IMR-90 (cell line): ENCODE data around the gene GPC6. TPM values are rescaled to one million over a fixed set of nuclear protein-coding genes. Genes with fewer than 3 reads are reported as not detected.

Experiments
- ATAC-seq: fragments of 200-7000 bp; cut with Tn5 transposase; 2 replicates; pipeline ENCODE4 v1.9.1; 2020; ENCODE audit warnings: low read depth, mild to moderate bottlenecking, moderate library complexity
- BruUV-seq: library from RNA; stranded (reverse); fragments of 400-500 nt; replicated peaks from 2 replicates; lab custom pipeline; 2021; lab: Mats Ljungman, UMichigan
- CTCF ChIA-PET: fragments of 300-600 bp; formaldehyde crosslinking; extraction: SDS; loops from one replicate; lab custom pipeline; 2021; ENCODE audit warnings: antibody characterized with exemption; lab: Yijun Ruan, JAX
- POLR2A ChIA-PET: fragments of 300-600 bp; sonication (Branson Sonifier 250); formaldehyde crosslinking; loops from one replicate; lab custom pipeline; 2022; ENCODE audit warnings: antibody characterized with exemption; ENCODE audit not compliant: unreplicated experiment; lab: Charles Lee
- DNase-seq: peaks from one replicate; pipeline ENCODE4 v3.0.0; 2013
- H2AFZ ChIP-seq: replicated peaks from 2 replicates; pipeline ENCODE3; 2013; ENCODE audit warnings: low read length, mild to moderate bottlenecking; ENCODE audit not compliant: poor library complexity
- H2AK5ac ChIP-seq: 2 replicates; pipeline ENCODE4 v1.6.1; 2013; ENCODE audit warnings: low read depth, low read length, inconsistent platforms
- H2AK9ac ChIP-seq: replicated peaks from 2 replicates; pipeline ENCODE3; 2013; ENCODE audit warnings: mild to moderate bottlenecking, low read depth, low read length, moderate library complexity; ENCODE audit not compliant: poor library complexity
- H2BK120ac ChIP-seq: 2 replicates; pipeline ENCODE4 v1.6.1; 2013; ENCODE audit warnings: low read depth, low read length, inconsistent platforms
- H2BK15ac ChIP-seq: 3 replicates; pipeline ENCODE4 v1.6.1; 2013; ENCODE audit warnings: low read depth, low read length, inconsistent platforms
- H2BK20ac ChIP-seq: 2 replicates; pipeline ENCODE4 v1.6.1; 2013; ENCODE audit warnings: low read depth, mild to moderate bottlenecking, inconsistent platforms, low read length, moderate library complexity
- H2BK5ac ChIP-seq: 2 replicates; pipeline ENCODE4 v1.6.1; 2013; ENCODE audit warnings: mild to moderate bottlenecking, low read depth, low read length, inconsistent platforms; ENCODE audit not compliant: poor library complexity, severe bottlenecking
- H3K14ac ChIP-seq: replicated peaks from 2 replicates; pipeline ENCODE4 v1.6.1; 2013; ENCODE audit warnings: low read depth, low read length, inconsistent platforms
- H3K18ac ChIP-seq: 2 replicates; pipeline ENCODE4 v1.6.1; 2013; ENCODE audit warnings: low read depth, low read length, control low read depth
- H3K23ac ChIP-seq: 2 replicates; pipeline ENCODE4 v1.6.1; 2013; ENCODE audit warnings: low read depth, low read length, inconsistent platforms
- H3K27ac ChIP-seq: 2 replicates; pipeline ENCODE4 v1.5.1; 2013; ENCODE audit warnings: mild to moderate bottlenecking, control low read depth, low read length; ENCODE audit not compliant: insufficient read depth
- H3K27me3 ChIP-seq: 2 replicates; pipeline ENCODE4 v1.6.1; 2013; ENCODE audit warnings: low read length; ENCODE audit not compliant: control insufficient read depth, insufficient read depth
- H3K36me3 ChIP-seq: 2 replicates; pipeline ENCODE4 v1.6.1; 2013; ENCODE audit warnings: low read length, mixed read lengths; ENCODE audit not compliant: control insufficient read depth, insufficient read depth
- H3K4ac ChIP-seq: 2 replicates; pipeline ENCODE4 v1.6.1; 2013; ENCODE audit warnings: low read depth, low read length, inconsistent platforms
- H3K4me1 ChIP-seq: 2 replicates; pipeline ENCODE4 v1.6.1; 2013; ENCODE audit warnings: low read length, mixed read lengths; ENCODE audit not compliant: control insufficient read depth, insufficient read depth
- H3K4me2 ChIP-seq: 2 replicates; pipeline ENCODE4 v1.6.1; 2013; ENCODE audit warnings: low read depth, mild to moderate bottlenecking, control low read depth, low read length, moderate library complexity
- H3K4me3 ChIP-seq: 2 replicates; pipeline ENCODE4 v1.5.1; 2013; ENCODE audit warnings: low read depth, mild to moderate bottlenecking, control low read depth, low read length, moderate library complexity; ENCODE audit not compliant: insufficient read depth
- H3K56ac ChIP-seq: 2 replicates; pipeline ENCODE4 v1.6.1; 2013; ENCODE audit warnings: low read length, inconsistent platforms; ENCODE audit not compliant: insufficient read depth; ENCODE audit errors: extremely low read depth
- H3K79me1 ChIP-seq, 2 experiments: 2 replicates each; pipeline ENCODE4 v1.6.1; 2013; ENCODE audit warnings: low read length in 2 of 2, inconsistent platforms in 1 of 2, low read depth in 1 of 2
- H3K9ac ChIP-seq: 2 replicates; pipeline ENCODE4 v1.6.1; 2013; ENCODE audit warnings: low read depth, low read length, control low read depth
- H3K9me1 ChIP-seq: 2 replicates; pipeline ENCODE4 v1.6.1; 2013; ENCODE audit warnings: low read length, inconsistent platforms; ENCODE audit not compliant: insufficient read depth
- H3K9me3 ChIP-seq: 2 replicates; pipeline ENCODE4 v1.6.1; 2013; ENCODE audit warnings: low read length; ENCODE audit not compliant: control insufficient read depth, insufficient read depth
- H4K20me1 ChIP-seq: 2 replicates; pipeline ENCODE4 v1.6.1; 2013; ENCODE audit warnings: low read length, inconsistent platforms; ENCODE audit not compliant: insufficient read depth
- H4K5ac ChIP-seq: 2 replicates; pipeline ENCODE4 v1.6.1; 2013; ENCODE audit warnings: mild to moderate bottlenecking, low read depth, low read length, control low read depth
- H4K8ac ChIP-seq, 2 experiments: 2 replicates each; pipeline ENCODE4 v1.6.1; 2013; ENCODE audit warnings: low read depth in 2 of 2, low read length in 2 of 2, control low read depth in 1 of 2, inconsistent platforms in 1 of 2
- H4K91ac ChIP-seq: 2 replicates; pipeline ENCODE4 v1.6.1; 2013; ENCODE audit warnings: low read depth, low read length, inconsistent platforms; ENCODE audit not compliant: insufficient read depth
- BHLHE40 ChIP-seq: fragments of 150-350 bp; IDR thresholded peaks from 2 replicates; pipeline ENCODE4 v1.6.1; 2016; ENCODE audit warnings: mild to moderate bottlenecking, low read depth, low read length
- CEBPB ChIP-seq: IDR thresholded peaks from 2 replicates; pipeline ENCODE4 v1.6.1; 2012; ENCODE audit warnings: low read depth, low read length, improper control_type of control experiment
- CHD1 ChIP-seq: IDR thresholded peaks from 2 replicates; pipeline ENCODE4 v1.6.1; 2012; ENCODE audit warnings: low read depth, low read length, improper control_type of control experiment
- FOS ChIP-seq: fragments of 150-350 bp; IDR thresholded peaks from 2 replicates; pipeline ENCODE4 v1.6.1; 2016; ENCODE audit warnings: low read depth, low read length
- MAFK ChIP-seq: IDR thresholded peaks from 2 replicates; pipeline ENCODE4 v1.6.1; 2012; ENCODE audit warnings: low read depth, low read length, improper control_type of control experiment
- MAZ ChIP-seq: IDR thresholded peaks from 2 replicates; pipeline ENCODE4 v1.6.1; 2012; ENCODE audit warnings: low read depth, mild to moderate bottlenecking, low read length, improper control_type of control experiment, moderate library complexity, borderline replicate concordance
- MXI1 ChIP-seq: IDR thresholded peaks from 2 replicates; pipeline ENCODE4 v1.6.1; 2012; ENCODE audit warnings: low read depth, mild to moderate bottlenecking, low read length, moderate library complexity, borderline replicate concordance
- NFE2L2 ChIP-seq: fragments of 150-350 bp; IDR thresholded peaks from 2 replicates; pipeline ENCODE4 v1.6.1; 2016; ENCODE audit warnings: low read depth, mild to moderate bottlenecking, low read length
- POLR2A ChIP-seq: IDR thresholded peaks from 2 replicates; pipeline ENCODE4 v1.6.1; 2012; ENCODE audit warnings: mild to moderate bottlenecking, low read depth, low read length
- RAD21 ChIP-seq: IDR thresholded peaks from 2 replicates; pipeline ENCODE4 v1.6.1; 2012; ENCODE audit warnings: low read length, improper control_type of control experiment
- RCOR1 ChIP-seq: IDR thresholded peaks from 2 replicates; pipeline ENCODE4 v1.6.1; 2012; ENCODE audit warnings: mild to moderate bottlenecking, low read length, improper control_type of control experiment; ENCODE audit not compliant: insufficient replicate concordance
- RFX5 ChIP-seq: IDR thresholded peaks from 2 replicates; pipeline ENCODE4 v1.8.0; 2012; ENCODE audit warnings: low read depth, mild to moderate bottlenecking, low read length, moderate library complexity
- SMC3 ChIP-seq: fragments of 150-350 bp; IDR thresholded peaks from 2 replicates; pipeline ENCODE4 v1.6.1; 2016; ENCODE audit warnings: low read depth, mild to moderate bottlenecking, antibody characterized with exemption, low read length, moderate library complexity
- USF2 ChIP-seq: fragments of 150-350 bp; IDR thresholded peaks from 2 replicates; pipeline ENCODE4 v1.6.1; 2017; ENCODE audit warnings: mild to moderate bottlenecking, antibody characterized with exemption, low read length, low read depth
- WGBS, 2 experiments: methylation state at CpG; one replicate each; pipeline versions ENCODE4 v1.1.5 to v1.1.7; 2013; ENCODE audit warnings: missing lambda C conversion rate in 2 of 2; ENCODE audit not compliant: insufficient read length in 1 of 2; ENCODE audit errors: extremely low coverage in 2 of 2; 5-methylcytosine and 5-hydroxymethylcytosine counted together
- dilution Hi-C: fragments of 300-500 bp; cut with HindIII; formaldehyde crosslinking; loops from one replicate; pipeline ENCODE4 v1.14.3; 2018; ENCODE audit warnings: low sequenced_read_pairs; ENCODE audit not compliant: unreplicated experiment
- in situ Hi-C: fragments of 300-500 bp; cut with MboI; formaldehyde crosslinking; loops from 3 replicates; pipeline ENCODE4 v1.14.3; 2019; ENCODE audit warnings: low sequenced_read_pairs, inconsistent platforms, mixed read lengths
- intact Hi-C: fragments of 100-400 bp; cut with micrococcal nuclease; formaldehyde crosslinking; loops from 2 replicates; pipeline ENCODE4 v1.10.0; 2022
- polyA plus RNA-seq, 3 experiments: library from polyadenylated mRNA; depleted of rRNA; stranded (reverse); fragments of >200 nt; gene quantifications; 2 replicates each; pipeline ENCODE4 v1.2.3, GENCODE V29; 2012; ENCODE audit warnings: low replicate concordance in 1 of 3
- total RNA-seq: library from RNA; depleted of rRNA; stranded (reverse); fragments of >200 nt; gene quantifications from 2 replicates; pipeline ENCODE4 v1.2.3, GENCODE V29; 2012
- TF ChIP-seq, protein P1 (sequence below): fragments of 150-350 bp; IDR thresholded peaks from 2 replicates; pipeline ENCODE4 v1.6.1; 2016; ENCODE audit warnings: low read depth, mild to moderate bottlenecking, low read length, moderate library complexity, borderline replicate concordance
- TF ChIP-seq, protein P2 (sequence below): conservative IDR thresholded peaks from 2 replicates; pipeline ENCODE4 v1.5.1; 2012; ENCODE audit warnings: mild to moderate bottlenecking, low read depth, low read length, improper control_type of control experiment

Gene GPC6
- total and polyA plus RNA-seq, 2 of the 4 experiments (the other 2 are of a cell fraction): 14.9 to 39.4 TPM

- in situ Hi-C loops: no loop called here
- Histone ChIP-seq H3K4me2 (no peak overlapping the region), H3K9me1 (peaks cover 2% of the 10 kb centered on the region; the same call in 1 of the 2 replicates), H3K36me3 (no peaks in the 10 kb centered on the region), H2AK9ac (no peak overlapping the region), H3K9me3 (no peaks in the 10 kb centered on the region), H3K18ac (no peak overlapping the region), H4K8ac (no peak overlapping the region), H3K56ac (no peak overlapping the region), H3K79me1 (no peaks in the 10 kb centered on the region), H4K20me1 (no peaks in the 10 kb centered on the region), H3K23ac (no peak overlapping the region), H3K27ac (no peak overlapping the region), H3K4me3 (no peak overlapping the region), H3K9ac (no peak overlapping the region), H2AFZ (no peak overlapping the region), H2BK120ac (no peak overlapping the region), H3K4me1 (peaks cover 3% of the 10 kb centered on the region), H3K14ac (no peak overlapping the region), H3K4ac (no peak overlapping the region), H2BK5ac (no peak overlapping the region), H4K5ac (no peak overlapping the region), H2AK5ac (no peak overlapping the region), H4K91ac (no peak overlapping the region), H2BK20ac (no peak overlapping the region), H3K27me3 (no peaks in the 10 kb centered on the region), H2BK15ac (no peak overlapping the region)
- TF ChIP-seq RCOR1 (no peak), RFX5 (no peak), FOS (no peak), CHD1 (no peak), NFE2L2 (no peak), SMC3 (no peak), USF2 (no peak), RAD21 (no peak), MXI1 (no peak), MAZ (no peak), MAFK (no peak), POLR2A (no peak), CEBPB (no peak), BHLHE40 (no peak)
- TF ChIP-seq, protein P1, sequence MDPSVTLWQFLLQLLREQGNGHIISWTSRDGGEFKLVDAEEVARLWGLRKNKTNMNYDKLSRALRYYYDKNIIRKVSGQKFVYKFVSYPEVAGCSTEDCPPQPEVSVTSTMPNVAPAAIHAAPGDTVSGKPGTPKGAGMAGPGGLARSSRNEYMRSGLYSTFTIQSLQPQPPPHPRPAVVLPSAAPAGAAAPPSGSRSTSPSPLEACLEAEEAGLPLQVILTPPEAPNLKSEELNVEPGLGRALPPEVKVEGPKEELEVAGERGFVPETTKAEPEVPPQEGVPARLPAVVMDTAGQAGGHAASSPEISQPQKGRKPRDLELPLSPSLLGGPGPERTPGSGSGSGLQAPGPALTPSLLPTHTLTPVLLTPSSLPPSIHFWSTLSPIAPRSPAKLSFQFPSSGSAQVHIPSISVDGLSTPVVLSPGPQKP: no peak
- TF ChIP-seq, protein P2, sequence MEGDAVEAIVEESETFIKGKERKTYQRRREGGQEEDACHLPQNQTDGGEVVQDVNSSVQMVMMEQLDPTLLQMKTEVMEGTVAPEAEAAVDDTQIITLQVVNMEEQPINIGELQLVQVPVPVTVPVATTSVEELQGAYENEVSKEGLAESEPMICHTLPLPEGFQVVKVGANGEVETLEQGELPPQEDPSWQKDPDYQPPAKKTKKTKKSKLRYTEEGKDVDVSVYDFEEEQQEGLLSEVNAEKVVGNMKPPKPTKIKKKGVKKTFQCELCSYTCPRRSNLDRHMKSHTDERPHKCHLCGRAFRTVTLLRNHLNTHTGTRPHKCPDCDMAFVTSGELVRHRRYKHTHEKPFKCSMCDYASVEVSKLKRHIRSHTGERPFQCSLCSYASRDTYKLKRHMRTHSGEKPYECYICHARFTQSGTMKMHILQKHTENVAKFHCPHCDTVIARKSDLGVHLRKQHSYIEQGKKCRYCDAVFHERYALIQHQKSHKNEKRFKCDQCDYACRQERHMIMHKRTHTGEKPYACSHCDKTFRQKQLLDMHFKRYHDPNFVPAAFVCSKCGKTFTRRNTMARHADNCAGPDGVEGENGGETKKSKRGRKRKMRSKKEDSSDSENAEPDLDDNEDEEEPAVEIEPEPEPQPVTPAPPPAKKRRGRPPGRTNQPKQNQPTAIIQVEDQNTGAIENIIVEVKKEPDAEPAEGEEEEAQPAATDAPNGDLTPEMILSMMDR: no peak
- ATAC-seq: no peak
- no TSS peak for BruUV-seq
- no CpG with 5 or more reads among the region's 1 CpG for WGBS, 2 experiments
- ChIA-PET CTCF (no interaction called here), POLR2A (no interaction called here)
- intact Hi-C loops: no loop called here
- DNase-seq: no peak
- dilution Hi-C loops: no loop called here
Measured at GRCh38 chr13:94301487-94301886, 1074.9 kb downstream of the GPC6 start.
